Coronary artery (tissue), 2 donors: ENCODE data around the gene FOXN3.

Experiments used
- DNase-seq: peaks from one replicate; pipeline ENCODE4 v3.0.0-alpha.2; 2017; ENCODE audit warnings: low spot score
- H3K27ac ChIP-seq, 2 donors: fragments of 200-600 bp; sonication (generic); one replicate each; pipeline ENCODE4 v1.5.1; 2016 to 2019
- H3K4me3 ChIP-seq: fragments of 200-600 bp; sonication (generic); 2 replicates; pipeline ENCODE4 v1.5.1; 2016; ENCODE audit warnings: mild to moderate bottlenecking, moderate library complexity
- TF ChIP-seq, protein P1 (sequence below): fragments of 200-600 bp; sonication (generic); IDR thresholded peaks from one replicate; pipeline ENCODE4 v1.5.1; 2019; ENCODE audit warnings: antibody characterized with exemption

The FOXN3 gene

DNA sequence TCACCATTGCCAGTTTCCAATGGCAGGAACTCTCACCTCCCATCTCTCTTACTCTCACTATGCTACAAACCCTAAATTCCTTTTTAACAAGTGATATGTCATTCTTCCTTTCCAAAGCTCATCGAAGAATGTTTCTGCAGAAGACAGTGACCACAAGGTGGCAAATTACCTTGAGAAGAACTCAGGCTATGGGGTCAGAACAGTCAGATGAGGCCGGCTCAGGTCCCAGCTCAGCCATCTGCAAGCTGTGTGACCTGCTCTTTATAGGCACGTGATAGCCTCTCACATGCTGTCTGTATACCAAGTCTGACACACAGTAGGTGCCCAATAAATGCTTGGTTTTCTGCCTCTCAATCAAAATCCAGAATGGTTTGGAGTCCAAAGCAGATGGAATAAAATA lies 80.7 kb downstream of the FOXN3 start:
- no peak for DNase-seq
- TF ChIP-seq, protein P1, sequence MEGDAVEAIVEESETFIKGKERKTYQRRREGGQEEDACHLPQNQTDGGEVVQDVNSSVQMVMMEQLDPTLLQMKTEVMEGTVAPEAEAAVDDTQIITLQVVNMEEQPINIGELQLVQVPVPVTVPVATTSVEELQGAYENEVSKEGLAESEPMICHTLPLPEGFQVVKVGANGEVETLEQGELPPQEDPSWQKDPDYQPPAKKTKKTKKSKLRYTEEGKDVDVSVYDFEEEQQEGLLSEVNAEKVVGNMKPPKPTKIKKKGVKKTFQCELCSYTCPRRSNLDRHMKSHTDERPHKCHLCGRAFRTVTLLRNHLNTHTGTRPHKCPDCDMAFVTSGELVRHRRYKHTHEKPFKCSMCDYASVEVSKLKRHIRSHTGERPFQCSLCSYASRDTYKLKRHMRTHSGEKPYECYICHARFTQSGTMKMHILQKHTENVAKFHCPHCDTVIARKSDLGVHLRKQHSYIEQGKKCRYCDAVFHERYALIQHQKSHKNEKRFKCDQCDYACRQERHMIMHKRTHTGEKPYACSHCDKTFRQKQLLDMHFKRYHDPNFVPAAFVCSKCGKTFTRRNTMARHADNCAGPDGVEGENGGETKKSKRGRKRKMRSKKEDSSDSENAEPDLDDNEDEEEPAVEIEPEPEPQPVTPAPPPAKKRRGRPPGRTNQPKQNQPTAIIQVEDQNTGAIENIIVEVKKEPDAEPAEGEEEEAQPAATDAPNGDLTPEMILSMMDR: no peak
- no peak overlapping the region for H3K27ac ChIP-seq
- H3K4me3 ChIP-seq: no peak overlapping the region

GRCh38 chr14:89332031-89332430 lies 85.0 kb downstream of the FOXN3 start:
- TF ChIP-seq, protein P1: no peak
- DNase-seq: no peak
- Histone ChIP-seq H3K27ac (no peak overlapping the region), H3K4me3 (no peak overlapping the region)

GRCh38 chr14:89331398-89331797 lies 85.6 kb downstream of the FOXN3 start:
- H3K4me3 ChIP-seq: no peak overlapping the region
- TF ChIP-seq, protein P1: no peak
- DNase-seq: no peak
- no peak overlapping the region for H3K27ac ChIP-seq

DNA sequence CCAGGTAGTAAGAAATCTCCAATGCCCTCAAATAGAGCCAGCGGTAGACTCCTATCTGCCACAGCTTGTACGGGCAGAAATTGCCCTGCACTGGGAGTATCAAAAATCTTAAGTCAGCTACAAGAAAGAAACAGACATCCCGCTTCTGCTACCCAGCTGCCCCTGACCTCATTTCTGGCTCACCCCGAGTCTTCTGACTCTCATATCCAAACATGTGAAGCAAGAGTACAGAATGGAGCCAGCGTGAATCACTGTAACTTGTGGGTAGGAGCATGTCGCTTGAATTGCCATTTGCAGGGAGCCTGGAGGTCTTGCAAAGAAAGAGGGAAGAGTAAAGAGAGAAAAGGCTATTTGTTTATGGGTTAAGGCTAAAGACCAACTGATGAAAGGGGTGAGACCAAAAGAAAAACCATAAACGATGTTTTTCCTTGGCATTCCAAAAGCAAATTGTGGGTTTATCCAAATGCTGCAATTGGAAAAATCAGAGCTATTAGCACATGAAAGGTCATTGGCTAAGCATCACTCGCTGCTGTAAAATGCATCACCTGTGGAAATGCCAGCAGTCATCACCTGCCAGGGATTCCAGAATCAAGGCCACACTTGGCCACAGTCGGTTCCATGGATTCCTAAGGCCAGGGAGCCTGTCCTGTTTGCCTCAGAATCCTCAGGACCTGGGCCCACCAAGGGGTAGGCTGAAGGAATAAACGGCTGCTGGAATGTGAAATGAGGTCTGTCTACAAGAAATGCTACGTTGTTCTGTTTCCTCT lies 86.6 kb downstream of the FOXN3 start:
- no peak for DNase-seq
- no peak overlapping the region for H3K4me3 ChIP-seq
- TF ChIP-seq, protein P1: no peak
- H3K27ac ChIP-seq: no peak overlapping the region

DNA sequence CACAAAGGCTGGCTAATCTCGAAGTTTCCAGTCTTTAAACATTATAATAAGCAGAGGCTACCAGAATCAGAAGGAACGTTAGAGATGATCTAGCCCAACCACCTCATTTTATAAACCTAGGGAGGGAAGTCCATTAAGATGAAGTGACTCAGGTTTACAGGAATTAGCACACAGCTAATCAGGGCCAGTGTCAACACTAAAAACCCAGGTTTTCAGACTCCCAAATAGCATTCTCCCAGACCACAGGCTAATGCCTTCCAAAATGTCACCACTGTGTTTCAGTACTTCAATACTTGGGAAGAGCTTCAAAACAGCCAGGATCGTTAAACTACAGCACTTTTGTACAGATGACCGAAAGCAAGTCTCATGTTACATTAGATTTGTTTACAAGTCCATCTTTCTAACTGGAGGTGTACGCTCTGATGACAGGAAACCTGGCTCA lies 89.2 kb downstream of the FOXN3 start:
- no peak for DNase-seq
- TF ChIP-seq, protein P1: no peak
- Histone ChIP-seq H3K27ac (no peak overlapping the region), H3K4me3 (no peak overlapping the region)

DNA sequence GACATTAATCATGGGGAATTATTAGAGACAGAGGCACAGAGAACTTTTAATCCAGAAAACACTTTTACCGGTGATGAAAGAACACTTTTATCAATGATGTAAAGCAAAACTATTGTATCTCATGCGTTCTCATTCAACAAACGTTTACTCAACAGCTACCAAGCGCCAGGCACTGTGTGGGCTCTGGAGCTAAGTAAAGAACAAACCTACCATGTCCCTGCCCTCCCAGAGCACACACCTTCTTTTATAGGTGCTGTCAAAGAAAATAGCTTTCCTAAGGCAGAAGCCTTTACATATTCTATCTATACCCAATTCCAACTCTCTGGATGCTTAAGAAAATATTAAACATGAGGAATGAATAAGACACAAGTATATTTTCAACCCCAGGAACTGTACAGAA lies 91.1 kb downstream of the FOXN3 start:
- no peak overlapping the region for H3K27ac ChIP-seq
- no peak overlapping the region for H3K4me3 ChIP-seq
- TF ChIP-seq, protein P1: no peak
- no peak for DNase-seq

DNA sequence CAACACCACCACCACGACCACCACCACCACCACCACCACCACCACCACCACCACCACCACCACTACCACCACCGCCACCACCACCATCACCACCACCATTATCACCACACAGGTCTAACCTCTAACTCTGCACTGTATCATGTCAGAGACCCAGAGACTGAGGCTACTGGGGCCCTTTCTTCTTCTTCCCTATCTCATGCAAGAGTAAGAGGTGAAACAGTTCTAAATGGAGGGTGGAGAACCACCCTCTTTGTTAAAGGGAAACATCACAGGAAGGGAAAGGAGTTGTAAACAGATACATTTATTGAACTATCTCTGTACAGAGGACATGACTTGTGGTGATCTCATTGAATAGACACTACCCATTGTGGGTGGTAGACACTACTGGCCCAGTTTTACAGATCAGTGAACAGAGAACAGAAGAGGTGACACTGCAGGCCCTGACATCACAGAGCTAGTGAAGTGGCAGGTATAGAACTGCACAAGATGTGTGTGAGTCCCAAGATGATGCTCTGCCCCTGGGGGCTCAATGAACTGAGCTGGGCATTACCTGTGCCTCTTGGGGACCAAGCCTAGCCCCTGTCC lies 91.6 kb downstream of the FOXN3 start:
- no peak for DNase-seq
- Histone ChIP-seq H3K4me3 (no peak overlapping the region), H3K27ac (no peak overlapping the region)
- TF ChIP-seq, protein P1: no peak
